Fibroblast of mammary gland (primary cell): Measurements from ENCODE around the gene UXS1.

Experiments used
- DNase-seq: peaks from one replicate; pipeline ENCODE4 v3.0.0-alpha.2; 2010; ENCODE audit warnings: low read depth
- H3K4me3 ChIP-seq: 2 replicates; pipeline ENCODE4 v1.5.1; 2011; ENCODE audit warnings: low read depth, mild to moderate bottlenecking, low read length, moderate library complexity; ENCODE audit not compliant: control insufficient read depth
- CTCF ChIP-seq: conservative IDR thresholded peaks from 2 replicates; pipeline ENCODE4 v1.5.1; 2011; ENCODE audit warnings: low read depth, low read length, inconsistent platforms; ENCODE audit not compliant: control insufficient read depth, insufficient read depth

UXS1 gene

GRCh38 chr2:106063181-106063580 is 130.9 kb downstream of the UXS1 start:
- DNase-seq = no peak
- no peak for TF ChIP-seq CTCF
- H3K4me3 ChIP-seq = no peak overlapping the region

GRCh38 chr2:106062627-106063026 is 131.5 kb downstream of the UXS1 start:
- peak; percentile 41 for DNase-seq
- TF ChIP-seq CTCF = no peak
- H3K4me3 ChIP-seq = no peak overlapping the region

GRCh38 chr2:106061611-106062349 is 132.3 kb downstream of the UXS1 start:
- DNase-seq = no peak
- no peak overlapping the region for H3K4me3 ChIP-seq
- no peak for TF ChIP-seq CTCF

- TF ChIP-seq CTCF = no peak
- H3K4me3 ChIP-seq = no peak overlapping the region
- no peak for DNase-seq
Measured at GRCh38 chr2:106059416-106060065, 134.6 kb downstream of the UXS1 start.

- no peak for TF ChIP-seq CTCF
- no peak for DNase-seq
- no peak overlapping the region for H3K4me3 ChIP-seq
Measured at GRCh38 chr2:106058469-106059137, 135.5 kb downstream of the UXS1 start.

GRCh38 chr2:106057206-106057605 is 136.9 kb downstream of the UXS1 start:
- no peak overlapping the region for H3K4me3 ChIP-seq
- DNase-seq = no peak
- no peak for TF ChIP-seq CTCF
